ENCODE data around the gene RAB25. TPM values are rescaled to one million over a fixed set of nuclear protein-coding genes. Genes with fewer than 3 reads are reported as not detected.

Gene RAB25
- total RNA-seq, 3 donors from 2014 or later, result 0.61 to 0.79 (median 0.63) TPM

DNA sequence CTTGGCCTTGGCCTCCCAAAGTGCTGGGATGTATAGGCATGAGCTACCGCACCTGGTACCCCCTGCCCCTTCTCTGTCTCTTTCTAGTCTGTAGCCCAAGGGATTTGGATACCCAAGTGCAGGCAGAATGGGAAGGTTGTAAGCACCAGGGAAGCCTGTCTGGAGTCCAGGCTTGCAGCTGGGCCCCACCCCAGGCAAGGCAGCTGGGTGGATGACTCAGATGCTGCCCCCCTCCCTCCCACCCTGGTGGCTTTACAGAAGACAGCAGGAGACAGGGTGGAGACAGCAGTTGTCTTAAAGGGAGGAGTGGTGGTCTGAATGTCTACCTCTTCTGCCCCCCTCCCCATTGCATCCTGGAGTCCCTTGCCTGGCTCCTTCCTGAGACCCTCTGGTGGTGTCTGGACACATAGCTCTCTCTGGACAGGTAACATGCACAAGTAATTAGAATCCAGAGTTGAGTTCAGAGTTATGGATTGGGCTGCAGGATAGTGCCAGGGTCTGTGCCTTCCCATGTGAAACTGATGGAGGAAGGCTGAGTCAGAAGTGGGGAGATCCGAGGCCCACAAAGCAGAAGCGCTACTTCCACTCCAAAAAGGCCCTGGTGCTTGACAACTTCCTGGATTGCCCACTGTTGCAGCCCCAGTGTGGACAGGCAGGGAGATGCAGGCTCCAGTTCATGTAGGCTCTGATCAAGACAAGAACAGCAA is 58.7 kb downstream of the RAB25 start:
- H3K4me1 Mint-ChIP-seq (ENCODE audit: low read depth), result peaks cover 58% of the 10 kb centered on the region
- H3K4me3 Mint-ChIP-seq, result peak overlapping the region; percentile 26
- H3K27me3 Mint-ChIP-seq (ENCODE audit: low read depth), result peaks cover 5% of the 10 kb centered on the region
- H3K9me3 Mint-ChIP-seq, result no peaks in the 10 kb centered on the region
- DNase-seq, result no peak
- peaks cover 16% of the 10 kb centered on the region for H3K36me3 Mint-ChIP-seq (ENCODE audit: insufficient read depth)
- no peak for ATAC-seq

Other genes starting within 250 kb of the RAB25 start
- gene GON4L, start 203.9 kb upstream of the RAB25 start, total RNA-seq, result 10 to 100 TPM; 42.6 to 48.4 (median 47.8) TPM
- gene SYT11, start 201.6 kb upstream of the RAB25 start, total RNA-seq, result 1 to 10 TPM; 4.6 to 8.0 (median 5.4) TPM
- 10 to 100 TPM; 15.6 to 25.0 (median 17.9) TPM for gene RIT1, start 149.8 kb upstream of the RAB25 start, total RNA-seq
- gene KHDC4, start 126.7 kb upstream of the RAB25 start, total RNA-seq, result 10 to 100 TPM; 32.2 to 38.3 (median 37.9) TPM
- gene RXFP4, start 119.5 kb upstream of the RAB25 start, total RNA-seq, result not detected
- 100 to 1,000 TPM; 144 to 174 (median 149) TPM for gene ARHGEF2, start 82.6 kb upstream of the RAB25 start, total RNA-seq
- gene SSR2, start 40.2 kb upstream of the RAB25 start, total RNA-seq, result 100 to 1,000 TPM; 167 to 183 (median 173) TPM
- gene UBQLN4, start 7.4 kb upstream of the RAB25 start, total RNA-seq, result 10 to 100 TPM; 52.9 to 57.3 (median 53.7) TPM
- 10 to 100 TPM; 56.6 to 62.3 (median 59.2) TPM for gene LAMTOR2, start 6.4 kb upstream of the RAB25 start, total RNA-seq
- gene MEX3A, start 21.3 kb downstream of the RAB25 start, total RNA-seq, result under 1 TPM; 0.50 to 0.66 (median 0.57) TPM
- gene LMNA, start 53.6 kb downstream of the RAB25 start, total RNA-seq, result 100 to 1,000 TPM; 113 to 162 (median 124) TPM
- 10 to 100 TPM; 31.7 to 51.5 (median 37.1) TPM for gene SEMA4A, start 92.4 kb downstream of the RAB25 start, total RNA-seq
- gene SLC25A44, start 132.9 kb downstream of the RAB25 start, total RNA-seq, result 10 to 100 TPM; 61.3 to 79.7 (median 73.0) TPM
- gene PMF1, start 151.8 kb downstream of the RAB25 start, total RNA-seq, result 100 to 1,000 TPM; 184 to 201 (median 192) TPM
- gene BGLAP, start 181.0 kb downstream of the RAB25 start, total RNA-seq, result 1 to 10 TPM; 2.0 to 2.5 (median 2.4) TPM
- 1 to 10 TPM; 2.0 to 3.6 (median 3.4) TPM for gene PAQR6, start 186.9 kb downstream of the RAB25 start, total RNA-seq
- 100 to 1,000 TPM; 118 to 125 (median 123) TPM for gene SMG5, start 221.7 kb downstream of the RAB25 start, total RNA-seq
- gene TMEM79, start 223.2 kb downstream of the RAB25 start, total RNA-seq, result 1 to 10 TPM; 6.3 to 6.9 (median 6.4) TPM
- 10 to 100 TPM; 12.6 to 15.8 (median 13.2) TPM for gene GLMP, start 234.5 kb downstream of the RAB25 start, total RNA-seq
- under 1 TPM in 1 of 3 donors, not detected in 2; 0.42 TPM for gene VHLL, start 238.1 kb downstream of the RAB25 start, total RNA-seq

Measured in activated T-cell treated with anti-CD3 and anti-CD28 coated beads, Interleukin-2, amount 50 U/mL, for 4 hours (primary cell).